Peyer's patch (tissue), 4 donors: Measurements from ENCODE around the gene COL9A3. TPM values are rescaled to one million over a fixed set of nuclear protein-coding genes. Genes with fewer than 3 reads are reported as not detected.

Experiments
- DNase-seq, 3 donors: peaks; one replicate each; pipeline ENCODE4 v3.0.0-alpha.2; 2017 to 2019
- H3K27ac ChIP-seq, 4 donors: fragments of 200-600 bp; sonication (generic); one replicate each; pipeline ENCODE4 v1.5.1; 2016 to 2019
- H3K27me3 ChIP-seq, 2 donors: fragments of 200-600 bp; sonication (generic); one replicate each; pipeline ENCODE4 v1.5.1; 2019
- H3K36me3 ChIP-seq, 3 donors: fragments of 200-600 bp; sonication (generic); one replicate each; pipeline ENCODE4 v1.5.1; 2016 to 2019
- H3K4me1 ChIP-seq, 4 donors: fragments of 200-600 bp; sonication (generic); one replicate each; pipeline ENCODE4 v1.5.1; 2016 to 2019
- H3K4me3 ChIP-seq, 4 donors: fragments of 200-600 bp; sonication (generic); 1 replicate in 3 of 4; 2 replicates in 1 of 4; pipeline ENCODE4 v1.5.1; 2016 to 2019; ENCODE audit warnings: mild to moderate bottlenecking in 1 of 4
- H3K9me3 ChIP-seq, 4 donors: fragments of 200-600 bp; sonication (generic); one replicate each; pipeline ENCODE4 v1.5.1; 2016 to 2019; ENCODE audit warnings: mild to moderate bottlenecking in 1 of 4
- CTCF ChIP-seq, 6 experiments: fragments of 450-650 bp in 4 of 6; fragments of 200-600 bp in 2 of 6; sonication (generic) in 1 of 6; IDR thresholded peaks; one replicate each; pipeline ENCODE4 v1.5.1; 2017 to 2019; ENCODE audit warnings: antibody characterized with exemption in 6 of 6, mild to moderate bottlenecking in 3 of 6, moderate library complexity in 1 of 6
- POLR2A ChIP-seq, 2 donors: fragments of 450-650 bp; IDR thresholded peaks; one replicate each; pipeline ENCODE4 v1.5.1; 2017; ENCODE audit warnings: antibody characterized with exemption in 2 of 2, mild to moderate bottlenecking in 2 of 2, moderate library complexity in 2 of 2
- total RNA-seq, 4 donors: library from RNA; depleted of rRNA; stranded (reverse); fragments of >200 nt; gene quantifications; one replicate each; pipeline ENCODE4 v1.1.0, GENCODE V29; 2016

COL9A3 gene
- total RNA-seq, 4 donors from 2014 or later = 3.3 to 19.8 (median 4.1) TPM

- no peaks in the 10 kb centered on the region for H3K36me3 ChIP-seq
- H3K4me3 ChIP-seq = no peak overlapping the region
- no peak overlapping the region for H3K27ac ChIP-seq
- peaks cover 0 to 9% (median 9%) of the 10 kb centered on the region in 4 donors for H3K4me1 ChIP-seq
- no peak for TF ChIP-seq CTCF (IDR thresholded peaks at IDR 0.05)
- TF ChIP-seq POLR2A (IDR thresholded peaks at IDR 0.05) = no peak
- DNase-seq = no peak
- no peaks in the 10 kb centered on the region for H3K9me3 ChIP-seq
- no peaks in the 10 kb centered on the region for H3K27me3 ChIP-seq
These were observed 42.8 kb upstream of the COL9A3 start for GRCh38 chr20:62773845-62774714.

- Histone ChIP-seq H3K9me3 (no peaks in the 10 kb centered on the region), H3K4me1 (peaks cover 0 to 9% (median 9%) of the 10 kb centered on the region in 4 donors), H3K36me3 (no peaks in the 10 kb centered on the region), H3K27me3 (no peaks in the 10 kb centered on the region), H3K4me3 (no peak overlapping the region), H3K27ac (no peak overlapping the region)
- TF ChIP-seq POLR2A (IDR thresholded peaks at IDR 0.05) (no peak), CTCF (IDR thresholded peaks at IDR 0.05) (no peak)
- no peak for DNase-seq
These were observed 42.1 kb upstream of the COL9A3 start for GRCh38 chr20:62774762-62775161.

GRCh38 chr20:62775206-62775605 lies 41.6 kb upstream of the COL9A3 start:
- Histone ChIP-seq H3K4me3 (no peak overlapping the region), H3K9me3 (no peaks in the 10 kb centered on the region), H3K27me3 (no peaks in the 10 kb centered on the region), H3K36me3 (no peaks in the 10 kb centered on the region), H3K4me1 (peaks cover 0 to 9% (median 9%) of the 10 kb centered on the region in 4 donors), H3K27ac (no peak overlapping the region)
- no peak for DNase-seq
- TF ChIP-seq POLR2A (IDR thresholded peaks at IDR 0.05) = no peak
- no peak for TF ChIP-seq CTCF (IDR thresholded peaks at IDR 0.05)

- TF ChIP-seq POLR2A (IDR thresholded peaks at IDR 0.05) (no peak), CTCF (IDR thresholded peaks at IDR 0.05) (no peak)
- H3K27me3 ChIP-seq = no peaks in the 10 kb centered on the region
- H3K27ac ChIP-seq = peak overlapping the region; percentile 55 to 83 (median 65)
- H3K4me3 ChIP-seq = peak overlapping the region in 3 of 4 donors; percentile 9 to 37 (median 12)
- H3K9me3 ChIP-seq = no peaks in the 10 kb centered on the region
- peaks cover 0 to 9% (median 9%) of the 10 kb centered on the region in 4 donors for H3K4me1 ChIP-seq
- H3K36me3 ChIP-seq = no peaks in the 10 kb centered on the region
- no peak for DNase-seq
These were observed 40.7 kb upstream of the COL9A3 start for GRCh38 chr20:62776035-62776691.

- Histone ChIP-seq H3K36me3 (no peaks in the 10 kb centered on the region), H3K27ac (peak overlapping the region; percentile 55 to 83 (median 65)), H3K4me1 (peaks cover 0 to 9% (median 9%) of the 10 kb centered on the region in 4 donors), H3K27me3 (no peaks in the 10 kb centered on the region), H3K4me3 (peak overlapping the region in 3 of 4 donors; percentile 9 to 37 (median 12)), H3K9me3 (no peaks in the 10 kb centered on the region)
- TF ChIP-seq POLR2A (IDR thresholded peaks at IDR 0.05) (no peak), CTCF (IDR thresholded peaks at IDR 0.05) (no peak)
- peak; percentile 61 to 87 (median 64) for DNase-seq
These were observed 39.9 kb upstream of the COL9A3 start for GRCh38 chr20:62776692-62777527.
